ENCODE results near the gene SCN3B. TPM values are rescaled to one million over a fixed set of nuclear protein-coding genes. Genes with fewer than 3 reads are reported as not detected.

SCN3B gene
- total RNA-seq, 2 experiments from 2014 or later: not detected

- Mint-ChIP-seq H3K4me1 (ENCODE audit: low read depth) (peaks cover 2% of the 10 kb centered on the region), H3K4me3 (no peak overlapping the region), H3K36me3 (ENCODE audit: low read depth) (peaks cover 2% of the 10 kb centered on the region), H3K27ac (no peak overlapping the region), H3K27me3 (peaks cover 2% of the 10 kb centered on the region), H3K9me3 (no peaks in the 10 kb centered on the region)
- no peak for TF ChIP-seq CTCF (IDR thresholded peaks at IDR 0.05)
- intact Hi-C loops (cut with micrococcal nuclease): no loop called here
- ATAC-seq (no peak), DNase-seq (no peak)
- ChIA-PET CTCF (interaction anchor here (1.5 to 1.6 kb wide), 2 partner anchors 15 to 86 kb away, joined by 4 to 7 read pairs; no protein-coding TSS in a partner anchor), POLR2A (no interaction called here)
Measured at GRCh38 chr11:123624974-123625373, 29.4 kb downstream of the SCN3B start.

- H3K4me1 Mint-ChIP-seq (ENCODE audit: low read depth): no peaks in the 10 kb centered on the region
- no peak for TF ChIP-seq CTCF (IDR thresholded peaks at IDR 0.05)
- no peak for DNase-seq
- no peak overlapping the region for H3K27ac Mint-ChIP-seq
- H3K4me3 Mint-ChIP-seq: no peak overlapping the region
- H3K9me3 Mint-ChIP-seq: no peaks in the 10 kb centered on the region
- POLR2A ChIA-PET: no interaction called here
- H3K27me3 Mint-ChIP-seq: no peaks in the 10 kb centered on the region
- H3K36me3 Mint-ChIP-seq (ENCODE audit: low read depth): peaks cover 3% of the 10 kb centered on the region
- CTCF ChIA-PET: no interaction called here
- intact Hi-C loops (cut with micrococcal nuclease): no loop called here
- no peak for ATAC-seq
Measured at GRCh38 chr11:123622576-123622975, 31.8 kb downstream of the SCN3B start.

GRCh38 chr11:123616505-123617198 is 37.8 kb downstream of the SCN3B start:
- H3K36me3 Mint-ChIP-seq (ENCODE audit: low read depth): peaks cover 5% of the 10 kb centered on the region
- ATAC-seq (no peak), DNase-seq (no peak)
- intact Hi-C loops (cut with micrococcal nuclease): no loop called here
- no peaks in the 10 kb centered on the region for H3K9me3 Mint-ChIP-seq
- H3K4me3 Mint-ChIP-seq: no peak overlapping the region
- TF ChIP-seq CTCF (IDR thresholded peaks at IDR 0.05): no peak
- H3K4me1 Mint-ChIP-seq (ENCODE audit: low read depth): no peaks in the 10 kb centered on the region
- H3K27ac Mint-ChIP-seq: no peak overlapping the region
- CTCF ChIA-PET: interaction anchor here (1.0 to 1.1 kb wide), 2 partner anchors 36 to 40 kb away, joined by 3 to 4 read pairs; no protein-coding TSS in a partner anchor
- POLR2A ChIA-PET: no interaction called here
- no peaks in the 10 kb centered on the region for H3K27me3 Mint-ChIP-seq

- H3K36me3 Mint-ChIP-seq (ENCODE audit: low read depth): peaks cover 3% of the 10 kb centered on the region
- no peaks in the 10 kb centered on the region for H3K9me3 Mint-ChIP-seq
- H3K4me3 Mint-ChIP-seq: no peak overlapping the region
- ChIA-PET POLR2A (no interaction called here), CTCF (interaction anchor here (0.6 to 3.0 kb wide), 2 partner anchors 95 to 204 kb away, joined by 3 to 8 read pairs; no protein-coding TSS in a partner anchor)
- no peak for ATAC-seq
- TF ChIP-seq CTCF (IDR thresholded peaks at IDR 0.05): no peak
- intact Hi-C loops (cut with micrococcal nuclease): no loop called here
- H3K4me1 Mint-ChIP-seq (ENCODE audit: low read depth): no peaks in the 10 kb centered on the region
- no peak for DNase-seq
- no peaks in the 10 kb centered on the region for H3K27me3 Mint-ChIP-seq
- H3K27ac Mint-ChIP-seq: no peak overlapping the region
Measured at GRCh38 chr11:123611698-123612097, 42.7 kb downstream of the SCN3B start.

- no peaks in the 10 kb centered on the region for H3K9me3 Mint-ChIP-seq
- H3K27me3 Mint-ChIP-seq: no peaks in the 10 kb centered on the region
- H3K4me3 Mint-ChIP-seq: no peak overlapping the region
- CTCF ChIA-PET: no interaction called here
- no peak for TF ChIP-seq CTCF (IDR thresholded peaks at IDR 0.05)
- intact Hi-C loops (cut with micrococcal nuclease): no loop called here
- no peak for DNase-seq
- POLR2A ChIA-PET: no interaction called here
- no peak overlapping the region for H3K27ac Mint-ChIP-seq
- no peak for ATAC-seq
- H3K36me3 Mint-ChIP-seq (ENCODE audit: low read depth): no peaks in the 10 kb centered on the region
- H3K4me1 Mint-ChIP-seq (ENCODE audit: low read depth): no peaks in the 10 kb centered on the region
Measured at GRCh38 chr11:123608945-123609344, 45.5 kb downstream of the SCN3B start.

Measured in activated CD8-positive, alpha-beta T cell treated with anti-CD3 and anti-CD28 coated beads for 36 hours (primary cell).